Sigmoid colon (tissue), 7 donors: ENCODE measurements around the gene AMBRA1. TPM values are rescaled to one million over a fixed set of nuclear protein-coding genes. Genes with fewer than 3 reads are reported as not detected.
"Not testable (repeated sequence)": the region's sequence is repeated elsewhere in the genome, so short reads cannot be mapped to it uniquely, and the experiment has no call there.

Experiments used
- DNase-seq: peaks from one replicate; pipeline ENCODE4 v3.0.0-alpha.2; 2019
- H3K27ac ChIP-seq, 4 donors: fragments of 200-600 bp; sonication (generic); one replicate each; pipeline ENCODE4 v1.5.1; 2016 to 2019; ENCODE audit warnings: mild to moderate bottlenecking in 1 of 4
- H3K27me3 ChIP-seq, 3 donors: fragments of 200-600 bp; sonication (generic); one replicate each; pipeline ENCODE4 v1.5.1; 2019; ENCODE audit warnings: mild to moderate bottlenecking in 1 of 3
- H3K36me3 ChIP-seq, 4 donors: fragments of 200-600 bp; sonication (generic); one replicate each; pipeline ENCODE4 v1.5.1; 2016 to 2019
- H3K4me1 ChIP-seq, 4 donors: fragments of 200-600 bp; sonication (generic); one replicate each; pipeline ENCODE4 v1.5.1; 2017 to 2019
- H3K4me3 ChIP-seq, 4 donors: fragments of 200-600 bp; sonication (generic); one replicate each; pipeline ENCODE4 v1.5.1; 2017 to 2019; ENCODE audit warnings: mild to moderate bottlenecking in 2 of 4, moderate library complexity in 1 of 4
- H3K9me3 ChIP-seq, 4 donors: fragments of 200-600 bp in 3 of 4; sonication (generic) in 3 of 4; one replicate each; pipeline versions ENCODE4 v1.5.1 to v1.6.1; 2013 to 2019
- EP300 ChIP-seq, 4 donors: sonication (generic); formaldehyde crosslinking; IDR thresholded peaks; one replicate each; pipeline ENCODE4 v1.6.1; 2017; ENCODE audit warnings: antibody characterized with exemption in 4 of 4
- POLR2A ChIP-seq, 2 donors: fragments of 450-650 bp; IDR thresholded peaks; one replicate each; pipeline ENCODE4 v1.6.1; 2016; ENCODE audit warnings: antibody characterized with exemption in 2 of 2, mild to moderate bottlenecking in 2 of 2, moderate library complexity in 2 of 2
- POLR2AphosphoS5 ChIP-seq, 4 donors: sonication (generic); formaldehyde crosslinking; IDR thresholded peaks; one replicate each; pipeline ENCODE4 v1.6.1; 2017; ENCODE audit warnings: antibody characterized with exemption in 4 of 4
- WGBS, 2 donors: extraction: QIAGEN DNeasy Blood & Tissue Kit; methylation state at CpG; one replicate each; pipeline ENCODE4 v1.1.7; 2013; 5-methylcytosine and 5-hydroxymethylcytosine counted together
- intact Hi-C: fragments of 100-400 bp; cut with DNase I; formaldehyde crosslinking; loops from one replicate; pipeline ENCODE4 v1.15.1; 2023
- polyA plus RNA-seq, 3 donors: library from polyadenylated mRNA; stranded (reverse); fragments of 200-250 nt; gene quantifications; one replicate each; pipeline ENCODE4 v1.2.3, GENCODE V29; 2013
- total RNA-seq, 4 donors: library from RNA; depleted of rRNA; stranded (reverse); fragments of >200 nt; gene quantifications; one replicate each; pipeline ENCODE4 v1.1.0, GENCODE V29; 2016
- TF ChIP-seq, protein P1 (sequence below), 4 experiments: fragments of 450-650 bp in 3 of 4; fragments of 200-600 bp in 1 of 4; IDR thresholded peaks; one replicate each; pipeline ENCODE4 v1.5.1; 2016 to 2019; ENCODE audit warnings: antibody characterized with exemption in 4 of 4, mild to moderate bottlenecking in 3 of 4, moderate library complexity in 2 of 4
- donor health status: healthy with polysubstance abuse.
- donor health status: Bipolar disorder and iron deficiency.
- donor health status: healthy.

Gene AMBRA1
- total and polyA plus RNA-seq, 7 donors = 8.4 to 33.0 (median 23.9) TPM

DNA sequence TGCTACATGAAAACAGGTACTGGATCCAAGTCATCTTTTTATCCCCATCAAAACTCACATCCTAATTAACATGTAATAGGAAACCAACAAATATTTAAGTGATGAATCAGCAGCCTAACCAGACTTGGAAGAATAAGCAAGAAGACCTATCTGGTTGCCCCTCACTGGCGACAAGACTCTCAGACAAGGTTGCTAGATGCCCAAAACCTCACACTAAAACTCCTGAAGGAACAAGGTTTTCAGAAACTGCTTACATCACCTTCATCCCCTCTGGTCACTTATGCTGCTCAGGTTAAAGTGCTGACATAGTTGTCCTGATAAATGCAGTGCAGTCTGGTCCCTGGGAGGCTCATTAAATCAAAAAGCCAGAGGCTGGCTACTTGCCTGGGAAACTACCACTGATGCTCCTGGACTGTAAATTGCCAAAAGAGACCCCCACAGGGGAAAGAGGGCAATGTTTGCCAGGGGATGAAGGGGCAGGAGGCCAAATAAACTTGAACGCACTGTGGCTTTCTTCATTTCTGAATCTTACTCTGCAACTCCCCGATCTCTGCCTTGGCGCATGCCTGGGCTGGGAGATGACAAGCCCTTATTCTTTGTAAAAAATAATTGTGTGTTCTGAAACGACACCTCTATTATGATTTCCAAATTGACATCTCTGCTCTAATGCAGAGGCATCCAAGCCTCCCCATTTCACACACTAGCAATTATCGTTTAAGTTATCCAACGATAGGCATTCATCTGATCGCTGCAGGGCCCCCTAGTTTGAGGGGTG is 72.7 kb downstream of the AMBRA1 start:
- intact Hi-C loops = no loop called here
- H3K36me3 ChIP-seq = no peaks in the 10 kb centered on the region
- H3K27me3 ChIP-seq = no peaks in the 10 kb centered on the region
- DNase-seq = no peak
- peaks cover 0 to 19% (median 11%) of the 10 kb centered on the region in 4 donors for H3K4me1 ChIP-seq
- no peak for TF ChIP-seq POLR2A (IDR thresholded peaks at IDR 0.05)
- TF ChIP-seq, protein P1, sequence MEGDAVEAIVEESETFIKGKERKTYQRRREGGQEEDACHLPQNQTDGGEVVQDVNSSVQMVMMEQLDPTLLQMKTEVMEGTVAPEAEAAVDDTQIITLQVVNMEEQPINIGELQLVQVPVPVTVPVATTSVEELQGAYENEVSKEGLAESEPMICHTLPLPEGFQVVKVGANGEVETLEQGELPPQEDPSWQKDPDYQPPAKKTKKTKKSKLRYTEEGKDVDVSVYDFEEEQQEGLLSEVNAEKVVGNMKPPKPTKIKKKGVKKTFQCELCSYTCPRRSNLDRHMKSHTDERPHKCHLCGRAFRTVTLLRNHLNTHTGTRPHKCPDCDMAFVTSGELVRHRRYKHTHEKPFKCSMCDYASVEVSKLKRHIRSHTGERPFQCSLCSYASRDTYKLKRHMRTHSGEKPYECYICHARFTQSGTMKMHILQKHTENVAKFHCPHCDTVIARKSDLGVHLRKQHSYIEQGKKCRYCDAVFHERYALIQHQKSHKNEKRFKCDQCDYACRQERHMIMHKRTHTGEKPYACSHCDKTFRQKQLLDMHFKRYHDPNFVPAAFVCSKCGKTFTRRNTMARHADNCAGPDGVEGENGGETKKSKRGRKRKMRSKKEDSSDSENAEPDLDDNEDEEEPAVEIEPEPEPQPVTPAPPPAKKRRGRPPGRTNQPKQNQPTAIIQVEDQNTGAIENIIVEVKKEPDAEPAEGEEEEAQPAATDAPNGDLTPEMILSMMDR (IDR thresholded peaks at IDR 0.05) = no peak
- no peak for TF ChIP-seq POLR2AphosphoS5 (IDR thresholded peaks at IDR 0.05)
- TF ChIP-seq EP300 (IDR thresholded peaks at IDR 0.05) = no peak
- H3K4me3 ChIP-seq = no peak overlapping the region
- H3K27ac ChIP-seq = no peak overlapping the region
- WGBS, 2 donors = 92 to 94% methylated on average over 8 of the region's 8 CpGs
- no peaks in the 10 kb centered on the region for H3K9me3 ChIP-seq

DNA sequence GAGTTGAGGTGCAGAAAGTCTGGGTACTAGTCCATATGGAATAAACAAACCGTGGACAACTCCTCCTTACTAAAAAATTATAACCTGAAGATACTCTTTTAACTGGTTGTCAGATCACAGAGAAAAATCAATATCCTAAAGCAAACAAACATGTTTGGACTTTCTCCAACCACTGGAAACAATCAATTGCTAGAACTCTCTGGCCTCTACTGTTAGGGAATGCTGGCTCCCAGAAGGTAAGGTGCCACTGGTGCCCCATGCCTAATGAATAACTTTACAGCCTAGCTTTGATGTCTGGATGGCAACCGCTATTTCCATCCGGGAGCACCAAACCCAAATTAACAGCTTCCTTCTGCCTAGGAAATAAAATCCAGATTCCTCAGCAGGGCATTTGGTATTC is 74.5 kb downstream of the AMBRA1 start:
- 39 to 79% methylated on average over 3 of the region's 3 CpGs for WGBS, 2 donors
- H3K27me3 ChIP-seq = no peaks in the 10 kb centered on the region
- TF ChIP-seq, protein P1 (IDR thresholded peaks at IDR 0.05) = no peak
- TF ChIP-seq EP300 (IDR thresholded peaks at IDR 0.05) (no peak), POLR2A (IDR thresholded peaks at IDR 0.05) (no peak), POLR2AphosphoS5 (IDR thresholded peaks at IDR 0.05) (no peak)
- peaks cover 0 to 26% (median 13%) of the 10 kb centered on the region in 4 donors for H3K4me1 ChIP-seq
- H3K27ac ChIP-seq = no peak overlapping the region
- H3K4me3 ChIP-seq = no peak overlapping the region
- H3K9me3 ChIP-seq = no peaks in the 10 kb centered on the region
- DNase-seq = no peak
- no peaks in the 10 kb centered on the region for H3K36me3 ChIP-seq
- intact Hi-C loops = no loop called here

DNA sequence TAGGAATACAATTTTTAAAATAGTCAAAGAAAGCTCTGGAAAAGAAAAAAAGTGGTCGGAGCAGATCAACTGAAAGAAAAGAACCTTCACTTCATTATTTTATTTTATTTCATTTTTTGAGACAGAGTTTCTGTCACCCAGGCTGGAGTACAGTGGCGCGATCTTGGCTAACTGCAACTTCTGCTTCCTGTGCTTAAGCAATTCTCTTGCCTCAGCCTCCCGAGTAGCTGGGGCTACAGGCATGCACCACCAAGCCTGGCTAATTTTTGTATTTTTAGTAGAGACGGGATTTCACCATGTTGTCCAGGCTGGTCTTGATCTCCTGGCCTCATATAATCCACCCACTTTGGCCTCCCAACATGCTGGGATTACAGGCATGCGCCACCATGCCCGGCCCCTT is 74.9 kb downstream of the AMBRA1 start:
- H3K9me3 ChIP-seq, H3K36me3 ChIP-seq, DNase-seq, intact Hi-C loops, H3K27me3 ChIP-seq, H3K27ac ChIP-seq, H3K4me3 ChIP-seq: not testable (repeated sequence)
- WGBS, 2 donors = 90 to 95% methylated on average over 7 of the region's 7 CpGs
- peaks cover 0 to 31% (median 17%) of the 10 kb centered on the region in 4 donors for H3K4me1 ChIP-seq

DNA sequence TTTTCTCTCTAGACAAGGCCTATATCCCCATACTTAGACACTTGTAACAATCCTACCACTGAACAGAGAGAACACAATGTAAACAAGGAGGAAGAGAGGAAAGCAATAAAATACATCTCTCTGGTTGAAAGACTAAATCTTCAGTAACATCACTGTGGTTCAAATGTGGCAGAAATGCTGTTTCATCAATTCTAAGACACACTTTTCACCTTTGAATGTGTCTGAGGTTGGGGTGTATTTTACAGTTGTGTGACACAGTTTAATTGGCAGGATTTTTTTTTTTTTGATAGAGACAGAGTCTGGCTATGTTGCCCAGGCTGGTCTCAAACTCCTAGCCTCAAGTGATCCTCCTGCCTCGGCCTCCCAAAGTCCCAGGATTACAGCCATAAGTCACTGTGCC is 79.5 kb downstream of the AMBRA1 start:
- 95 to 98% methylated on average over 1 of the region's 1 CpG for WGBS, 2 donors
- H3K36me3 ChIP-seq = no peaks in the 10 kb centered on the region
- H3K4me3 ChIP-seq = no peak overlapping the region
- no peaks in the 10 kb centered on the region for H3K27me3 ChIP-seq
- peak overlapping the region in 2 of 4 donors; percentile 26 for H3K27ac ChIP-seq
- no peaks in the 10 kb centered on the region for H3K9me3 ChIP-seq
- no peak for DNase-seq
- H3K4me1 ChIP-seq = peaks cover 0 to 30% (median 14%) of the 10 kb centered on the region in 4 donors
- intact Hi-C loops = no loop called here
- TF ChIP-seq, protein P1 (IDR thresholded peaks at IDR 0.05) = no peak
- no peak for TF ChIP-seq EP300 (IDR thresholded peaks at IDR 0.05)
- no peak for TF ChIP-seq POLR2A (IDR thresholded peaks at IDR 0.05)
- no peak for TF ChIP-seq POLR2AphosphoS5 (IDR thresholded peaks at IDR 0.05)

DNA sequence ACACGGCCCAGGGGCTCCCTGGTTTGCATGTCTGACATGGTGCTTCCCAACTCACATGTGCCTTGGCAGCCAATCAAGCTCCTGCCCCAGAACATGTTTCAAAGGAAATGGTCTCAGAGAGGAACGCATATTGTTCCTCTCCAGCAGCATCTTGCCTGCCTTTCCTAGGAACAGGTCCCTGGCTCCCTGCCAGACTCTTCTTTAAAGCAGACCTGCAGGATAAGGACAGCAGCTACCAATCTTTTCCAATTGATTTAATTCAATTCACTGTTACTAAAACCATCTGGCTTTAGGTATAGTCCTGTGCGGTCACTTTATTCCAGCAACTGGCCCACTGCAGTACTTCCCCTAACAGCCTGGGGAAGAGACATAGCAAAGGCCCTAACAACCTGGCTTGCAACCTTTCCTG is 79.9 kb downstream of the AMBRA1 start:
- 68 to 71% methylated on average over 3 of the region's 3 CpGs for WGBS, 2 donors
- Histone ChIP-seq H3K36me3 (no peaks in the 10 kb centered on the region), H3K4me1 (peaks cover 0 to 26% (median 13%) of the 10 kb centered on the region in 4 donors), H3K9me3 (no peaks in the 10 kb centered on the region), H3K4me3 (no peak overlapping the region), H3K27me3 (no peaks in the 10 kb centered on the region), H3K27ac (peak overlapping the region in 2 of 4 donors; percentile 26)
- DNase-seq = peak; percentile 87
- TF ChIP-seq, protein P1 (IDR thresholded peaks at IDR 0.05) = no peak
- TF ChIP-seq POLR2AphosphoS5 (IDR thresholded peaks at IDR 0.05) = peak in 1 of 4 donors; percentile 9
- intact Hi-C loops = no loop called here
